WTC11 (cell line): ENCODE data around the gene DHRS1. TPM values are rescaled to one million over a fixed set of nuclear protein-coding genes. Genes with fewer than 3 reads are reported as not detected.
A peak's percentile ranks its signal among the peaks of the same experiment; 100 is the strongest.

Experiments
- AR ChIP-seq: fragments of 250-450 bp; sonication (Bioruptor Pico); IDR thresholded peaks from 2 replicates; pipeline ENCODE4 v1.9.0; 2021; ENCODE audit warnings: mild to moderate bottlenecking
- ESRRA ChIP-seq: sonication (generic); formaldehyde crosslinking; IDR thresholded peaks from 2 replicates; pipeline ENCODE4 v1.8.1; 2022; ENCODE audit warnings: mild to moderate bottlenecking, missing genetic modification reagents, borderline replicate concordance
- ETV6 ChIP-seq: sonication (generic); formaldehyde crosslinking; IDR thresholded peaks from 2 replicates; pipeline ENCODE4 v1.8.1; 2022; ENCODE audit warnings: mild to moderate bottlenecking, missing genetic modification reagents
- GABPB1 ChIP-seq: sonication (generic); formaldehyde crosslinking; IDR thresholded peaks from 2 replicates; pipeline ENCODE4 v1.8.1; 2023; ENCODE audit warnings: mild to moderate bottlenecking, missing genetic modification reagents
- KAT7 ChIP-seq: sonication (generic); formaldehyde crosslinking; IDR thresholded peaks from 2 replicates; pipeline ENCODE4 v1.8.1; 2023; ENCODE audit warnings: missing genetic modification reagents, mild to moderate bottlenecking, borderline replicate concordance
- MLX ChIP-seq: sonication (generic); formaldehyde crosslinking; IDR thresholded peaks from 2 replicates; pipeline ENCODE4 v1.8.1; 2023; ENCODE audit warnings: mild to moderate bottlenecking, missing genetic modification reagents, moderate library complexity
- NFYB ChIP-seq: sonication (generic); formaldehyde crosslinking; conservative IDR thresholded peaks from 2 replicates; pipeline ENCODE4 v1.8.0; 2022; ENCODE audit warnings: low read depth, missing genetic modification reagents
- NR1H2 ChIP-seq: sonication (generic); formaldehyde crosslinking; IDR thresholded peaks from 2 replicates; pipeline ENCODE4 v1.9.0; 2021; ENCODE audit warnings: mild to moderate bottlenecking, moderate library complexity, missing genetic modification reagents
- NR3C1 ChIP-seq: sonication (generic); formaldehyde crosslinking; conservative IDR thresholded peaks from 2 replicates; pipeline ENCODE4 v1.8.1; 2023; ENCODE audit warnings: low read depth, mild to moderate bottlenecking, missing genetic modification reagents
- OVOL2 ChIP-seq: fragments of 250-450 bp; sonication (Bioruptor Pico); IDR thresholded peaks from 2 replicates; pipeline ENCODE4 v1.9.0; 2021; ENCODE audit warnings: mild to moderate bottlenecking, borderline replicate concordance
- PRDM15 ChIP-seq: sonication (generic); formaldehyde crosslinking; IDR thresholded peaks from 2 replicates; pipeline ENCODE4 v1.8.0; 2022; ENCODE audit warnings: missing genetic modification reagents
- SMAD3 ChIP-seq: sonication (generic); formaldehyde crosslinking; IDR thresholded peaks from 2 replicates; pipeline ENCODE4 v1.8.0; 2022; ENCODE audit warnings: missing genetic modification reagents, mild to moderate bottlenecking, borderline replicate concordance
- SP1 ChIP-seq: sonication (generic); formaldehyde crosslinking; conservative IDR thresholded peaks from 2 replicates; pipeline ENCODE4 v1.8.1; 2022; ENCODE audit warnings: missing genetic modification reagents
- TCF7 ChIP-seq: sonication (generic); formaldehyde crosslinking; IDR thresholded peaks from 2 replicates; pipeline ENCODE4 v1.8.0; 2022; ENCODE audit warnings: mild to moderate bottlenecking, low read depth, missing genetic modification reagents, moderate library complexity
- TEAD1 ChIP-seq: sonication (generic); formaldehyde crosslinking; IDR thresholded peaks from 2 replicates; pipeline ENCODE4 v1.8.0; 2022; ENCODE audit warnings: mild to moderate bottlenecking, missing genetic modification reagents
- TEAD4 ChIP-seq: sonication (generic); formaldehyde crosslinking; IDR thresholded peaks from 2 replicates; pipeline ENCODE4 v1.8.0; 2022; ENCODE audit warnings: mild to moderate bottlenecking, missing genetic modification reagents
- ZBTB21 ChIP-seq: sonication (generic); formaldehyde crosslinking; IDR thresholded peaks from 2 replicates; pipeline ENCODE4 v1.8.1; 2023; ENCODE audit warnings: mild to moderate bottlenecking, missing genetic modification reagents, borderline replicate concordance
- ZNF671 ChIP-seq: fragments of 250-450 bp; sonication (Bioruptor Pico); IDR thresholded peaks from 2 replicates; pipeline ENCODE4 v1.8.0; 2021; ENCODE audit warnings: mild to moderate bottlenecking
- total RNA-seq: library from RNA; stranded (reverse); gene quantifications from 3 replicates; pipeline ENCODE4 v1.2.3, GENCODE V29; 2021
- TF ChIP-seq, protein P1 (sequence below): sonication (generic); formaldehyde crosslinking; IDR thresholded peaks from 2 replicates; pipeline ENCODE4 v1.8.0; 2022; ENCODE audit warnings: mild to moderate bottlenecking, missing genetic modification reagents
- TF ChIP-seq, protein P2 (sequence below): fragments of 250-450 bp; sonication (Bioruptor Pico); IDR thresholded peaks from 2 replicates; pipeline ENCODE4 v2.1.2; 2022; ENCODE audit warnings: mild to moderate bottlenecking, moderate library complexity
- TF ChIP-seq, protein P3 (sequence below): sonication (generic); formaldehyde crosslinking; IDR thresholded peaks from 2 replicates; pipeline ENCODE4 v1.8.1; 2023; ENCODE audit warnings: mild to moderate bottlenecking, missing genetic modification reagents
- TF ChIP-seq, protein P4 (sequence below): sonication (generic); formaldehyde crosslinking; IDR thresholded peaks from 2 replicates; pipeline ENCODE4 v1.8.0; 2022; ENCODE audit warnings: mild to moderate bottlenecking, missing genetic modification reagents
- TF ChIP-seq, protein P5 (sequence below): sonication (generic); formaldehyde crosslinking; IDR thresholded peaks from 2 replicates; pipeline ENCODE4 v1.8.0; 2022; ENCODE audit warnings: mild to moderate bottlenecking, missing genetic modification reagents
- TF ChIP-seq, protein P6 (sequence below): sonication (generic); formaldehyde crosslinking; IDR thresholded peaks from 2 replicates; pipeline ENCODE4 v1.8.1; 2022; ENCODE audit warnings: low read depth, mild to moderate bottlenecking, moderate library complexity, missing genetic modification reagents, borderline replicate concordance

DHRS1 gene
- total RNA-seq, 1 experiment from 2014 or later: 13.9 TPM

- TF ChIP-seq, protein P1, sequence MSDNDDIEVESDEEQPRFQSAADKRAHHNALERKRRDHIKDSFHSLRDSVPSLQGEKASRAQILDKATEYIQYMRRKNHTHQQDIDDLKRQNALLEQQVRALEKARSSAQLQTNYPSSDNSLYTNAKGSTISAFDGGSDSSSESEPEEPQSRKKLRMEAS (CRISPR knock-in tag): peak; percentile 96
- TF ChIP-seq, protein P2, sequence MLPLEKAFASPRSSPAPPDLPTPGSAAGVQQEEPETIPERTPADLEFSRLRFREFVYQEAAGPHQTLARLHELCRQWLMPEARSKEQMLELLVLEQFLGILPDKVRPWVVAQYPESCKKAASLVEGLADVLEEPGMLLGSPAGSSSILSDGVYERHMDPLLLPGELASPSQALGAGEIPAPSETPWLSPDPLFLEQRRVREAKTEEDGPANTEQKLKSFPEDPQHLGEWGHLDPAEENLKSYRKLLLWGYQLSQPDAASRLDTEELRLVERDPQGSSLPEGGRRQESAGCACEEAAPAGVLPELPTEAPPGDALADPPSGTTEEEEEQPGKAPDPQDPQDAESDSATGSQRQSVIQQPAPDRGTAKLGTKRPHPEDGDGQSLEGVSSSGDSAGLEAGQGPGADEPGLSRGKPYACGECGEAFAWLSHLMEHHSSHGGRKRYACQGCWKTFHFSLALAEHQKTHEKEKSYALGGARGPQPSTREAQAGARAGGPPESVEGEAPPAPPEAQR: no peak
- TF ChIP-seq, protein P3, sequence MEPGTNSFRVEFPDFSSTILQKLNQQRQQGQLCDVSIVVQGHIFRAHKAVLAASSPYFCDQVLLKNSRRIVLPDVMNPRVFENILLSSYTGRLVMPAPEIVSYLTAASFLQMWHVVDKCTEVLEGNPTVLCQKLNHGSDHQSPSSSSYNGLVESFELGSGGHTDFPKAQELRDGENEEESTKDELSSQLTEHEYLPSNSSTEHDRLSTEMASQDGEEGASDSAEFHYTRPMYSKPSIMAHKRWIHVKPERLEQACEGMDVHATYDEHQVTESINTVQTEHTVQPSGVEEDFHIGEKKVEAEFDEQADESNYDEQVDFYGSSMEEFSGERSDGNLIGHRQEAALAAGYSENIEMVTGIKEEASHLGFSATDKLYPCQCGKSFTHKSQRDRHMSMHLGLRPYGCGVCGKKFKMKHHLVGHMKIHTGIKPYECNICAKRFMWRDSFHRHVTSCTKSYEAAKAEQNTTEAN: peak; percentile 95; the same call in 1 of the 2 replicates
- peak; percentile 94 for TF ChIP-seq ETV6 (CRISPR knock-in tag)
- peak; percentile 69; the same call in 1 of the 2 replicates for TF ChIP-seq ZBTB21 (CRISPR knock-in tag)
- TF ChIP-seq, protein P4, sequence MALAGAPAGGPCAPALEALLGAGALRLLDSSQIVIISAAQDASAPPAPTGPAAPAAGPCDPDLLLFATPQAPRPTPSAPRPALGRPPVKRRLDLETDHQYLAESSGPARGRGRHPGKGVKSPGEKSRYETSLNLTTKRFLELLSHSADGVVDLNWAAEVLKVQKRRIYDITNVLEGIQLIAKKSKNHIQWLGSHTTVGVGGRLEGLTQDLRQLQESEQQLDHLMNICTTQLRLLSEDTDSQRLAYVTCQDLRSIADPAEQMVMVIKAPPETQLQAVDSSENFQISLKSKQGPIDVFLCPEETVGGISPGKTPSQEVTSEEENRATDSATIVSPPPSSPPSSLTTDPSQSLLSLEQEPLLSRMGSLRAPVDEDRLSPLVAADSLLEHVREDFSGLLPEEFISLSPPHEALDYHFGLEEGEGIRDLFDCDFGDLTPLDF (CRISPR knock-in tag): no peak
- TF ChIP-seq SMAD3 (CRISPR knock-in tag): peak; percentile 85; the same call in 1 of the 2 replicates
- TF ChIP-seq, protein P5, sequence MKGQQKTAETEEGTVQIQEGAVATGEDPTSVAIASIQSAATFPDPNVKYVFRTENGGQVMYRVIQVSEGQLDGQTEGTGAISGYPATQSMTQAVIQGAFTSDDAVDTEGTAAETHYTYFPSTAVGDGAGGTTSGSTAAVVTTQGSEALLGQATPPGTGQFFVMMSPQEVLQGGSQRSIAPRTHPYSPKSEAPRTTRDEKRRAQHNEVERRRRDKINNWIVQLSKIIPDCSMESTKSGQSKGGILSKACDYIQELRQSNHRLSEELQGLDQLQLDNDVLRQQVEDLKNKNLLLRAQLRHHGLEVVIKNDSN (CRISPR knock-in tag): peak; percentile 42; the same call in 1 of the 2 replicates
- peak; percentile 68; the same call in 1 of the 2 replicates for TF ChIP-seq ESRRA (CRISPR knock-in tag)
- peak; percentile 48 for TF ChIP-seq PRDM15 (CRISPR knock-in tag)
- TF ChIP-seq NR3C1 (CRISPR knock-in tag): no peak
- TF ChIP-seq OVOL2 (CRISPR knock-in tag): no peak
- no peak for TF ChIP-seq ZNF671 (CRISPR knock-in tag)
- 0 out of 2 replicates have a peak, but pooled peaks have one; percentile 67 for TF ChIP-seq TCF7 (CRISPR knock-in tag)
- no peak for TF ChIP-seq MLX (CRISPR knock-in tag)
- TF ChIP-seq KAT7 (CRISPR knock-in tag): 0 out of 2 replicates have a peak, but pooled peaks have one; percentile 60
- peak; percentile 95 for TF ChIP-seq GABPB1 (CRISPR knock-in tag)
- TF ChIP-seq AR (CRISPR knock-in tag): no peak
- TF ChIP-seq NR1H2 (CRISPR knock-in tag): no peak
- no peak for TF ChIP-seq TEAD4
- TF ChIP-seq, protein P6, sequence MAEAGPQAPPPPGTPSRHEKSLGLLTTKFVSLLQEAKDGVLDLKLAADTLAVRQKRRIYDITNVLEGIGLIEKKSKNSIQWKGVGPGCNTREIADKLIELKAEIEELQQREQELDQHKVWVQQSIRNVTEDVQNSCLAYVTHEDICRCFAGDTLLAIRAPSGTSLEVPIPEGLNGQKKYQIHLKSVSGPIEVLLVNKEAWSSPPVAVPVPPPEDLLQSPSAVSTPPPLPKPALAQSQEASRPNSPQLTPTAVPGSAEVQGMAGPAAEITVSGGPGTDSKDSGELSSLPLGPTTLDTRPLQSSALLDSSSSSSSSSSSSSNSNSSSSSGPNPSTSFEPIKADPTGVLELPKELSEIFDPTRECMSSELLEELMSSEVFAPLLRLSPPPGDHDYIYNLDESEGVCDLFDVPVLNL: 0 out of 2 replicates have a peak, but pooled peaks have one; percentile 62
- no peak; the same call in 1 of the 2 replicates for TF ChIP-seq NFYB (CRISPR knock-in tag)
- TF ChIP-seq TEAD1: peak; percentile 87
- TF ChIP-seq SP1 (CRISPR knock-in tag): peak; percentile 92
Measured at GRCh38 chr14:24271134-24271833, 28.3 kb downstream of the DHRS1 start, which contains the start of gene RABGGTA (continued).
